IPS DF 6.9 (cell line): ENCODE data around the gene CD99L2.

Experiments
- DNase-seq: peaks from one replicate; pipeline ENCODE4 v3.0.0-alpha.2; 2013; ENCODE audit warnings: low read depth, low spot score
- H3K27ac ChIP-seq: one replicate; pipeline ENCODE4 v1.5.1; 2013; ENCODE audit warnings: low read length, control low read depth
- H3K27me3 ChIP-seq: 2 replicates; pipeline ENCODE4 v1.6.1; 2013; ENCODE audit warnings: mild to moderate bottlenecking, low read length; ENCODE audit not compliant: control insufficient read depth, insufficient read depth
- H3K36me3 ChIP-seq: 2 replicates; pipeline ENCODE4 v1.6.1; 2013; ENCODE audit warnings: low read length; ENCODE audit not compliant: control insufficient read depth, insufficient read depth
- H3K4me1 ChIP-seq: 2 replicates; pipeline ENCODE4 v1.6.1; 2013; ENCODE audit warnings: low read length; ENCODE audit not compliant: control insufficient read depth, insufficient read depth
- H3K4me3 ChIP-seq: 2 replicates; pipeline ENCODE4 v1.5.1; 2013; ENCODE audit warnings: mild to moderate bottlenecking, low read length
- H3K9me3 ChIP-seq: 2 replicates; pipeline ENCODE4 v1.6.1; 2013; ENCODE audit warnings: low read length, inconsistent platforms; ENCODE audit not compliant: control insufficient read depth, insufficient read depth
- WGBS: extraction: QIAGEN DNeasy Blood & Tissue Kit; methylation state at CpG from one replicate; pipeline ENCODE4 v1.1.7; 2013; ENCODE audit warnings: mixed read lengths, missing lambda C conversion rate; ENCODE audit not compliant: insufficient read length, insufficient coverage; 5-methylcytosine and 5-hydroxymethylcytosine counted together

CD99L2 gene

GRCh38 chrX:150856785-150857184, 41.7 kb downstream of the CD99L2 start:
- no peak for DNase-seq
- Histone ChIP-seq H3K27me3 (no peaks in the 10 kb centered on the region), H3K36me3 (no peaks in the 10 kb centered on the region), H3K9me3 (no peaks in the 10 kb centered on the region), H3K27ac (no peak overlapping the region), H3K4me1 (no peaks in the 10 kb centered on the region), H3K4me3 (no peak overlapping the region)
- no CpG with 5 or more reads among the region's 1 CpG for WGBS

- H3K9me3 ChIP-seq: no peaks in the 10 kb centered on the region
- no peaks in the 10 kb centered on the region for H3K4me1 ChIP-seq
- DNase-seq: no peak
- H3K4me3 ChIP-seq: no peak overlapping the region
- no peak overlapping the region for H3K27ac ChIP-seq
- H3K36me3 ChIP-seq: no peaks in the 10 kb centered on the region
- H3K27me3 ChIP-seq: no peaks in the 10 kb centered on the region
- no CpG with 5 or more reads among the region's 3 CpGs for WGBS
These were observed 42.4 kb downstream of the CD99L2 start for GRCh38 chrX:150856101-150856500.

DNA sequence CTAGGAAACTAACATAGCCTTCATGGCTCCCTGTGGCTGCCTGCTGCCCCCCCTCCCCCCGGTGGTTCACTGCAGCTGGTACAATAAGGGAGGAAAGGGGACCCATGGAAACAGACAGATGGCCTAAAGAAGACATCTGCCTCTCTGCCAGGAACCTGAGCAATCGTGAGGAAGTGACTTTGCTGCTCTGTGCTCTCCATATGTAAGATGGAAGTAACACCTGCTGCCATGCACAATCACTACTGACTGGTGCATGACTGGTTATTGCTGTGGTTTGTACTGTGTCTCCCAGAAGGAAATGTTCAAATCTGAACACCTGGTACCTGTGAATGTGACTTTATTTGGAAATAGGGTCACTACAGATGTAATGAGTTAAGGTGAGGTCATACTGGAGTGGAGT, 43.6 kb downstream of the CD99L2 start:
- no peaks in the 10 kb centered on the region for H3K4me1 ChIP-seq
- no peaks in the 10 kb centered on the region for H3K27me3 ChIP-seq
- WGBS: no CpG with 5 or more reads among the region's 2 CpGs
- no peak overlapping the region for H3K4me3 ChIP-seq
- no peak for DNase-seq
- no peaks in the 10 kb centered on the region for H3K9me3 ChIP-seq
- no peak overlapping the region for H3K27ac ChIP-seq
- H3K36me3 ChIP-seq: no peaks in the 10 kb centered on the region

- Histone ChIP-seq H3K4me1 (no peaks in the 10 kb centered on the region), H3K36me3 (no peaks in the 10 kb centered on the region), H3K9me3 (no peaks in the 10 kb centered on the region), H3K27ac (no peak overlapping the region), H3K4me3 (no peak overlapping the region), H3K27me3 (no peaks in the 10 kb centered on the region)
- WGBS: no CpG with 5 or more reads among the region's 3 CpGs
- DNase-seq: no peak
These were observed 48.3 kb downstream of the CD99L2 start for GRCh38 chrX:150849996-150850720.

GRCh38 chrX:150849486-150849885, 49.0 kb downstream of the CD99L2 start:
- H3K4me3 ChIP-seq: no peak overlapping the region
- H3K36me3 ChIP-seq: no peaks in the 10 kb centered on the region
- DNase-seq: no peak
- no peaks in the 10 kb centered on the region for H3K27me3 ChIP-seq
- H3K9me3 ChIP-seq: no peaks in the 10 kb centered on the region
- no peaks in the 10 kb centered on the region for H3K4me1 ChIP-seq
- H3K27ac ChIP-seq: no peak overlapping the region
- no CpG with 5 or more reads among the region's 2 CpGs for WGBS

DNA sequence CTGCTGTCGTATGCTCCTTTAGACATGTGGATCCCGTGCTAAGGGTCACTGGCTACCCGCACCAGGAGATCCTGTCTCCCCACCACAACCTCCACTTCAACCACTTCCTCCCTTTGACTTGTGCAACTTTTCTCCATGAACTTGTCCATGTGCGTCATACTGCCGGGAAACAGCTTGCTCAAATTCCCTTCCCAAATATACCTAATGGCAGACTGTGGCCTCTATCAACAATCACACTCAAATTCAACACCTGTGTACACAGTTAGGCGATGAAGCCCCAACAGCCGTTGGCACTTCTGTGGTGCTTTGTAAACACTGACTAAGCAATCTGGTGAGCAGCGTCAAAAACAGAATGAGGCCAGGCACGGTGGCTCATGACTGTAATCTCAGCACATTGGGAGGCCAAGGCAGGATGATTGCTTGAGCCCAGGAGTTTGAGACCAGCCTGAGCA, 49.5 kb downstream of the CD99L2 start:
- H3K27ac ChIP-seq: no peak overlapping the region
- DNase-seq: no peak

DNA sequence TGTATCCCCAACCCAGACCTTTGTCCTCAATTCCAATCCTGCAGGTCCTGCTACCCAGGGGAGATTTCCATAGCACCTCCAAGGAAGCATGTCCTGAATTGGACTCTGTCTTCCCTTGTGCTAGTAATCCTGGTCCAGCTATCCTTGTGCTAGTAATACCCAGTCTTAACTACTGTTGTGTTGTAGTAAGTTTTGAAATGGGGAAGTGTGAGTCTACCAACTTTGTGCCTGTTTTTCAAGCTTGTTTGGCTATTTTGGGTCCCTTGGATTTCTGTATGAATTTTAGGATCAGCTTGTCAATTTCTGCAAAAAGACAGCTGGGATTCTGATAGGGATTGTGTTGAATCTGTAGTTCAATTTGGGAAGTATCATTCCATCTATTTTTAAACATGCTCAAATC, 51.4 kb downstream of the CD99L2 start:
- Histone ChIP-seq H3K36me3 (no peaks in the 10 kb centered on the region), H3K9me3 (no peaks in the 10 kb centered on the region), H3K27me3 (no peaks in the 10 kb centered on the region), H3K27ac (no peak overlapping the region), H3K4me3 (no peak overlapping the region), H3K4me1 (no peaks in the 10 kb centered on the region)
- DNase-seq: no peak

More for the DNA sequence above, 49.5 kb downstream of the CD99L2 start:
- no peaks in the 10 kb centered on the region for H3K4me1 ChIP-seq
- no peak overlapping the region for H3K4me3 ChIP-seq
- no CpG with 5 or more reads among the region's 9 CpGs for WGBS
- no peaks in the 10 kb centered on the region for H3K36me3 ChIP-seq
- no peaks in the 10 kb centered on the region for H3K9me3 ChIP-seq
- H3K27me3 ChIP-seq: no peaks in the 10 kb centered on the region

- no peak overlapping the region for H3K4me3 ChIP-seq
- no peaks in the 10 kb centered on the region for H3K27me3 ChIP-seq
- no peak for DNase-seq
- no peaks in the 10 kb centered on the region for H3K4me1 ChIP-seq
- H3K36me3 ChIP-seq: no peaks in the 10 kb centered on the region
- WGBS: no CpG with 5 or more reads among the region's 5 CpGs
- no peak overlapping the region for H3K27ac ChIP-seq
- no peaks in the 10 kb centered on the region for H3K9me3 ChIP-seq
These were observed 52.3 kb downstream of the CD99L2 start for GRCh38 chrX:150846130-150846529.

DNA sequence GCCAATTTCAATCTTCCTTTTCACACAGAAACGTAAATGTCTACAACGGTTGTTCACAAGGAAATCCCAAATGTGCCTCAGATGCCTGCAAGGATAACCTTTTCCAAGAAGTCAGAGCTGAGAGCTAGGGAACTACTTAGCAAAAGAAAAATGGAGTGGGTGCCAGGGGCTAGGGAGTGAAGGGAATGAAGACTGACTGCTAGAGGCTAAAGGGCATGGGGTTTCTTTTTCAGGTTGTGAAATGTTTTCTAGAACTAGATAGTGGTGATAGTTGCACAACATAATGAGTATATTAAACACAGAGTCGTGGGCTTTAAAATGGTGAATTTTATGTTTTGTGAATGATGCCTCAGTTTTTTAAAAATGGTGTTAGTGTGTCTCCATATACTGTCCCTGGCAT, 53.4 kb downstream of the CD99L2 start:
- no peak overlapping the region for H3K4me3 ChIP-seq
- no peaks in the 10 kb centered on the region for H3K4me1 ChIP-seq
- WGBS: no CpG with 5 or more reads among the region's 3 CpGs
- H3K9me3 ChIP-seq: no peaks in the 10 kb centered on the region
- no peak overlapping the region for H3K27ac ChIP-seq
- DNase-seq: no peak
- H3K36me3 ChIP-seq: no peaks in the 10 kb centered on the region
- no peaks in the 10 kb centered on the region for H3K27me3 ChIP-seq

DNA sequence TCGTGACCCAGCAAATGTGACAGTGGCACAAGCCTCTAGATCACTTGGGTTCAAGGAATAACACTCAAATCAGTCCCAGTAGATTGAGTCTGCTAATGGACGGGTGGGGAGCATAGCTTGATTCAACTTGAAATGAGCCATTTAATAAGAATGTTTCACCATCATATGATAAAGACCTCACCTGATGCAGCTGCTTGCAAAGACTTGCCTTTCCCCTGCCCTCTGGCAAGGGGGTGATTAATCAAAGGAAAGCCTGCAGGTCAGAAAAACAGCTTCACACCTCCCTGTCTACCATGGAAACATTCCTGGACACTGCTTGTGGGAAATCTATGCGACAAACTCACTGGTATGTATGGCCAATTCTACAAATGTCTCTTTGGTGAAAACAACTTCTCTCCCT, 54.5 kb downstream of the CD99L2 start:
- Histone ChIP-seq H3K36me3 (no peaks in the 10 kb centered on the region), H3K27me3 (no peaks in the 10 kb centered on the region), H3K9me3 (no peaks in the 10 kb centered on the region), H3K4me3 (no peak overlapping the region), H3K27ac (no peak overlapping the region), H3K4me1 (no peaks in the 10 kb centered on the region)
- DNase-seq: no peak
- WGBS: no CpG with 5 or more reads among the region's 3 CpGs

- H3K9me3 ChIP-seq: no peaks in the 10 kb centered on the region
- no peak overlapping the region for H3K27ac ChIP-seq
- no peaks in the 10 kb centered on the region for H3K36me3 ChIP-seq
- DNase-seq: no peak
- no peak overlapping the region for H3K4me3 ChIP-seq
- WGBS: no CpG with 5 or more reads among the region's 2 CpGs
- H3K27me3 ChIP-seq: no peaks in the 10 kb centered on the region
- H3K4me1 ChIP-seq: no peaks in the 10 kb centered on the region
These were observed 56.2 kb downstream of the CD99L2 start for GRCh38 chrX:150842198-150842685.
